Pulmonary artery endothelial cell (primary cell): ENCODE measurements around the gene ILDR1. TPM values are rescaled to one million over a fixed set of nuclear protein-coding genes. Genes with fewer than 3 reads are reported as not detected.

ENCODE experiments used
- DNase-seq: peaks from one replicate; pipeline ENCODE4 v3.0.0-alpha.2; 2011; ENCODE audit warnings: low read depth, low spot score
- total RNA-seq: library from RNA; depleted of rRNA; stranded (reverse); fragments of >200 nt; gene quantifications from 2 replicates; pipeline ENCODE4 v1.2.3, GENCODE V29; 2014

ILDR1 gene
- total RNA-seq, 1 donor from 2014 or later: not detected

GRCh38 chr3:121994551-121994950 lies 27.5 kb downstream of the ILDR1 start:
- no peak for DNase-seq

- DNase-seq: no peak
Measured at GRCh38 chr3:121992601-121993560, 29.2 kb downstream of the ILDR1 start.

GRCh38 chr3:121989943-121990342 lies 32.1 kb downstream of the ILDR1 start:
- no peak for DNase-seq

- no peak for DNase-seq
Measured at GRCh38 chr3:121988146-121988545, 33.9 kb downstream of the ILDR1 start.

GRCh38 chr3:121985846-121986245 lies 36.2 kb downstream of the ILDR1 start:
- DNase-seq: no peak

GRCh38 chr3:121981473-121981872 lies 40.6 kb downstream of the ILDR1 start:
- no peak for DNase-seq

GRCh38 chr3:121980450-121980796 lies 41.6 kb downstream of the ILDR1 start:
- DNase-seq: no peak

- no peak for DNase-seq
Measured at GRCh38 chr3:121979734-121980449, 42.2 kb downstream of the ILDR1 start.

- no peak for DNase-seq
Measured at GRCh38 chr3:121979246-121979645, 42.8 kb downstream of the ILDR1 start.

GRCh38 chr3:121976727-121977126 lies 45.3 kb downstream of the ILDR1 start:
- no peak for DNase-seq

GRCh38 chr3:121975702-121976302 lies 46.2 kb downstream of the ILDR1 start:
- no peak for DNase-seq

- DNase-seq: no peak
Measured at GRCh38 chr3:121974601-121975111, 47.4 kb downstream of the ILDR1 start.

GRCh38 chr3:121970047-121970446 lies 52.0 kb downstream of the ILDR1 start:
- no peak for DNase-seq

- DNase-seq: no peak
Measured at GRCh38 chr3:121969631-121970030, 52.4 kb downstream of the ILDR1 start.

GRCh38 chr3:121963608-121964007 lies 58.4 kb downstream of the ILDR1 start:
- no peak for DNase-seq

- no peak for DNase-seq
Measured at GRCh38 chr3:121962443-121962842, 59.6 kb downstream of the ILDR1 start.

GRCh38 chr3:121961283-121961682 lies 60.8 kb downstream of the ILDR1 start:
- no peak for DNase-seq

GRCh38 chr3:121958801-121959200 lies 63.2 kb downstream of the ILDR1 start:
- no peak for DNase-seq

- no peak for DNase-seq
Measured at GRCh38 chr3:121957674-121958415, 64.2 kb downstream of the ILDR1 start.

- DNase-seq: no peak
Measured at GRCh38 chr3:121956363-121956762, 65.7 kb downstream of the ILDR1 start.

- no peak for DNase-seq
Measured at GRCh38 chr3:121951291-121951919, 70.6 kb downstream of the ILDR1 start.
